Sigmoid colon (tissue), 4 donors: Measurements from ENCODE around the gene LCLAT1.

ENCODE experiments used
- EP300 ChIP-seq, 4 donors: sonication (generic); formaldehyde crosslinking; IDR thresholded peaks; one replicate each; pipeline ENCODE4 v1.6.1; 2017; ENCODE audit warnings: antibody characterized with exemption in 4 of 4
- POLR2A ChIP-seq, 2 donors: fragments of 450-650 bp; IDR thresholded peaks; one replicate each; pipeline ENCODE4 v1.6.1; 2016; ENCODE audit warnings: antibody characterized with exemption in 2 of 2, mild to moderate bottlenecking in 2 of 2, moderate library complexity in 2 of 2
- POLR2AphosphoS5 ChIP-seq, 4 donors: sonication (generic); formaldehyde crosslinking; IDR thresholded peaks; one replicate each; pipeline ENCODE4 v1.6.1; 2017; ENCODE audit warnings: antibody characterized with exemption in 4 of 4
- TF ChIP-seq, protein P1 (sequence below), 4 experiments: fragments of 450-650 bp in 3 of 4; fragments of 200-600 bp in 1 of 4; IDR thresholded peaks; one replicate each; pipeline ENCODE4 v1.5.1; 2016 to 2019; ENCODE audit warnings: antibody characterized with exemption in 4 of 4, mild to moderate bottlenecking in 3 of 4, moderate library complexity in 2 of 4

DNA sequence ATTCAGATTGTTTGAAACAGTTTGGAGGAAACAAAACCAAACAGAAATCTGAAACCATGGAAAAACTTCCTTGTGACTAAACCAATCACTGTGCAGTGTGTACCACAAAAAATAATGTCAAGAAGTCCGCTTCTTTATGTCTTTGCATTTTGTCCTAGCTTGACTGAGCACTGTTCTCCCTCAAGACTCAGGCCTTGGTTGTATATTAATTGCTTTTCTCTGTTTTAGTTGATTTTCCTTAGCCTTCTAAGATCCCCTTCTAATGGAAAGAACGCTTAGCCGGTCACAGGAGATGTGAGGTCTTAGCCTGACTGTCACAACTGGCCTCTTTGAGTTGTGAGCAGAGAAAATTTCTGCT is 56.6 kb downstream of the LCLAT1 start:
- TF ChIP-seq, protein P1, sequence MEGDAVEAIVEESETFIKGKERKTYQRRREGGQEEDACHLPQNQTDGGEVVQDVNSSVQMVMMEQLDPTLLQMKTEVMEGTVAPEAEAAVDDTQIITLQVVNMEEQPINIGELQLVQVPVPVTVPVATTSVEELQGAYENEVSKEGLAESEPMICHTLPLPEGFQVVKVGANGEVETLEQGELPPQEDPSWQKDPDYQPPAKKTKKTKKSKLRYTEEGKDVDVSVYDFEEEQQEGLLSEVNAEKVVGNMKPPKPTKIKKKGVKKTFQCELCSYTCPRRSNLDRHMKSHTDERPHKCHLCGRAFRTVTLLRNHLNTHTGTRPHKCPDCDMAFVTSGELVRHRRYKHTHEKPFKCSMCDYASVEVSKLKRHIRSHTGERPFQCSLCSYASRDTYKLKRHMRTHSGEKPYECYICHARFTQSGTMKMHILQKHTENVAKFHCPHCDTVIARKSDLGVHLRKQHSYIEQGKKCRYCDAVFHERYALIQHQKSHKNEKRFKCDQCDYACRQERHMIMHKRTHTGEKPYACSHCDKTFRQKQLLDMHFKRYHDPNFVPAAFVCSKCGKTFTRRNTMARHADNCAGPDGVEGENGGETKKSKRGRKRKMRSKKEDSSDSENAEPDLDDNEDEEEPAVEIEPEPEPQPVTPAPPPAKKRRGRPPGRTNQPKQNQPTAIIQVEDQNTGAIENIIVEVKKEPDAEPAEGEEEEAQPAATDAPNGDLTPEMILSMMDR (IDR thresholded peaks at IDR 0.05) = no peak
- TF ChIP-seq POLR2A (IDR thresholded peaks at IDR 0.05) = no peak
- TF ChIP-seq POLR2AphosphoS5 (IDR thresholded peaks at IDR 0.05) = no peak
- no peak for TF ChIP-seq EP300 (IDR thresholded peaks at IDR 0.05)
